T follicular helper cell (primary cell): Measurements from ENCODE around the gene TENT4A.
"Not testable (repeated sequence)": the region's sequence is repeated elsewhere in the genome, so short reads cannot be mapped to it uniquely, and the experiment has no call there.

ENCODE experiments used
- DNase-seq: peaks from one replicate; pipeline ENCODE4 v3.0.0-alpha.2; 2020; ENCODE audit warnings: low read depth
- total RNA-seq, 2 experiments: gene quantifications; one replicate each; lab custom pipeline; 2026; lab: John Stamatoyannopoulos, UW

The TENT4A gene
- 46.8 to 54.2 reads per million in 2 experiments for total RNA-seq

- no peak for DNase-seq
Observed at GRCh38 chr5:6713274-6714225, at the start of gene TENT4A. Gene TENT4A, plus strand, starts transcription at chr5:6713432. Its CDS starts 552 bp downstream, at chr5:6713984.

GRCh38 chr5:6666762-6667161, 46.5 kb upstream of the TENT4A start:
- no peak for DNase-seq

GRCh38 chr5:6667648-6668047, 45.6 kb upstream of the TENT4A start:
- DNase-seq: no peak

- not testable (repeated sequence) for DNase-seq
Observed at GRCh38 chr5:6668717-6669116, 44.5 kb upstream of the TENT4A start.

GRCh38 chr5:6673031-6673430, 40.2 kb upstream of the TENT4A start:
- DNase-seq: no peak

- no peak for DNase-seq
Observed at GRCh38 chr5:6673963-6674362, 39.3 kb upstream of the TENT4A start.

GRCh38 chr5:6674421-6674820, 38.8 kb upstream of the TENT4A start:
- no peak for DNase-seq

GRCh38 chr5:6674886-6675285, 38.3 kb upstream of the TENT4A start:
- no peak for DNase-seq

GRCh38 chr5:6675784-6676491, 37.3 kb upstream of the TENT4A start:
- DNase-seq: no peak

- no peak for DNase-seq
Observed at GRCh38 chr5:6676702-6677101, 36.5 kb upstream of the TENT4A start.

GRCh38 chr5:6678385-6678784, 34.8 kb upstream of the TENT4A start:
- DNase-seq: no peak

GRCh38 chr5:6680922-6681321, 32.3 kb upstream of the TENT4A start:
- no peak for DNase-seq

GRCh38 chr5:6681682-6682081, 31.6 kb upstream of the TENT4A start:
- DNase-seq: no peak

GRCh38 chr5:6682239-6682638, 31.0 kb upstream of the TENT4A start:
- DNase-seq: no peak

GRCh38 chr5:6683241-6683640, 30.0 kb upstream of the TENT4A start:
- no peak for DNase-seq

- DNase-seq: no peak
Observed at GRCh38 chr5:6684075-6684474, 29.2 kb upstream of the TENT4A start.

GRCh38 chr5:6686501-6686900, 26.7 kb upstream of the TENT4A start:
- DNase-seq: no peak

GRCh38 chr5:6686915-6687409, 26.3 kb upstream of the TENT4A start:
- no peak for DNase-seq

- no peak for DNase-seq
Observed at GRCh38 chr5:6687505-6687904, 25.7 kb upstream of the TENT4A start.

GRCh38 chr5:6692906-6693305, 20.3 kb upstream of the TENT4A start:
- DNase-seq: no peak

- DNase-seq: no peak
Observed at GRCh38 chr5:6698696-6699095, 14.5 kb upstream of the TENT4A start.

GRCh38 chr5:6699357-6699756, 13.9 kb upstream of the TENT4A start:
- DNase-seq: no peak
